SIG-M5 (cell line): Measurements from ENCODE around the gene ITGA8.
"Not testable (repeated sequence)": the region's sequence is repeated elsewhere in the genome, so short reads cannot be mapped to it uniquely, and the experiment has no call there.

Source experiments
- DNase-seq: peaks from one replicate; lab custom pipeline; 2025; lab: John Stamatoyannopoulos, UW

The ITGA8 gene

GRCh38 chr10:15606377-15606776 is 113.3 kb downstream of the ITGA8 start:
- DNase-seq = no peak

- DNase-seq = no peak
Observed at GRCh38 chr10:15605740-15606369, 113.9 kb downstream of the ITGA8 start.

GRCh38 chr10:15603446-15604011 is 116.2 kb downstream of the ITGA8 start:
- no peak for DNase-seq

- DNase-seq = no peak
Observed at GRCh38 chr10:15601819-15602218, 117.9 kb downstream of the ITGA8 start.

- no peak for DNase-seq
Observed at GRCh38 chr10:15595260-15595659, 124.5 kb downstream of the ITGA8 start.

GRCh38 chr10:15591937-15592336 is 127.8 kb downstream of the ITGA8 start:
- no peak for DNase-seq

- no peak for DNase-seq
Observed at GRCh38 chr10:15591431-15591830, 128.3 kb downstream of the ITGA8 start.

- DNase-seq = no peak
Observed at GRCh38 chr10:15588635-15589508, 130.8 kb downstream of the ITGA8 start.

- DNase-seq = no peak
Observed at GRCh38 chr10:15588151-15588550, 131.6 kb downstream of the ITGA8 start.

GRCh38 chr10:15587271-15587670 is 132.5 kb downstream of the ITGA8 start:
- no peak for DNase-seq

GRCh38 chr10:15585303-15585715 is 134.4 kb downstream of the ITGA8 start:
- DNase-seq = no peak

- DNase-seq = not testable (repeated sequence)
Observed at GRCh38 chr10:15582972-15583371, 136.8 kb downstream of the ITGA8 start.

GRCh38 chr10:15579605-15580004 is 140.1 kb downstream of the ITGA8 start:
- no peak for DNase-seq

GRCh38 chr10:15572531-15573045 is 147.1 kb downstream of the ITGA8 start:
- DNase-seq = no peak

GRCh38 chr10:15571575-15571974 is 148.1 kb downstream of the ITGA8 start:
- DNase-seq = no peak

GRCh38 chr10:15570738-15571339 is 148.9 kb downstream of the ITGA8 start:
- DNase-seq = no peak

- no peak for DNase-seq
Observed at GRCh38 chr10:15567952-15568351, 151.8 kb downstream of the ITGA8 start.

- DNase-seq = no peak
Observed at GRCh38 chr10:15563246-15563645, 156.5 kb downstream of the ITGA8 start.

GRCh38 chr10:15562578-15562977 is 157.1 kb downstream of the ITGA8 start:
- no peak for DNase-seq

GRCh38 chr10:15562116-15562515 is 157.6 kb downstream of the ITGA8 start:
- DNase-seq = no peak

- no peak for DNase-seq
Observed at GRCh38 chr10:15558136-15558535, 161.6 kb downstream of the ITGA8 start.

- not testable (repeated sequence) for DNase-seq
Observed at GRCh38 chr10:15557168-15557567, 162.6 kb downstream of the ITGA8 start.
